Panc1 (cell line): ENCODE results near the gene KNTC1.

Experiments
- SIN3A ChIP-seq: IDR thresholded peaks from 2 replicates; pipeline ENCODE4 v1.6.1; 2012; ENCODE audit warnings: low read depth, mild to moderate bottlenecking, low read length, moderate library complexity, borderline replicate concordance; ENCODE audit not compliant: insufficient read depth
- TCF7L2 ChIP-seq: IDR thresholded peaks from 2 replicates; pipeline ENCODE4 v1.6.1; 2011; ENCODE audit warnings: mild to moderate bottlenecking, low read depth, low read length, inconsistent platforms

GRCh38 chr12:122527478-122527944 lies 462 bp downstream of the KNTC1 start:
- TF ChIP-seq SIN3A (no peak), TCF7L2 (no peak)
